OCI-LY7 (cell line): Measurements from ENCODE around the gene DCTD.

ENCODE experiments used
- EZH2phosphoT487 ChIP-seq: fragments of 200-600 bp; sonication (generic); IDR thresholded peaks from 2 replicates; pipeline ENCODE4 v1.6.1; 2018; ENCODE audit warnings: low read depth, borderline replicate concordance, mild to moderate bottlenecking, mixed run types, antibody characterized with exemption, low read length, moderate library complexity, mixed read lengths
- TF ChIP-seq, protein P1 (sequence below): fragments of 200-600 bp; sonication (generic); conservative IDR thresholded peaks from 2 replicates; pipeline ENCODE4 v1.5.1; 2014; ENCODE audit warnings: mild to moderate bottlenecking, antibody characterized with exemption, low read length, moderate library complexity, mixed read lengths

DNA sequence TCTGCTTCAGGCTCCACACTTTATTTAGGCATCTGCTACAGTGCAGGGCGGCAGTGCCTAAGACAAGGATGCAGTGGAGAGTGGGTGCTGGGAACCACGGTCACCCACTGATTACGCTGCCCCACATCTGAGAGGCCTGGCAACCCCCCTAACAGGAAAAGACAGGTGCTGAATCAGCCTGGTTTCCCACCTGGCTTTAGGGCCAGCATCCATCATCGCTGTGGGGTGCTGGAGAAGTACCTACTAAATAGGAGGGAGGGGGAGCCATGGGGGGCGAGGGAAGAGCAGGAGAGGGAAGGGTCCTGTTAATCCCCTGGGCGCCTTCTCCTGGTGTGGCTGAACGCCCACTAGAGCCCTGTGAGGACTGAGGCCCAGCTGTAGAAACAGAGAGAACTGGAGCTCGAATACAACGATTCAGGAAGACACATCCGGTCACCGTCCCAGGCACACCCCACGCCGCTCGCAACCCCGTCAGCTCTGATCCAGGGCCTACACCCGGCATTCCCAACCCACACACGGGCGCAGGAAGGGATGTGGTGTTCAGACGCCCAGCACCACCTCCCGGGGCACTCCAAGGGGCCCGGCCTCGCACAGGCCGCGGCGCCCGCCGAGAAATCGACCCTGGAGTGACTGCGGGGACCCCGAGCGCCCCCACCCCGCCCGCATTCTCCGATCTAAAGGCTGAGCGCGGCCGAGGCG lies 554 bp downstream of the DCTD start:
- TF ChIP-seq, protein P1, sequence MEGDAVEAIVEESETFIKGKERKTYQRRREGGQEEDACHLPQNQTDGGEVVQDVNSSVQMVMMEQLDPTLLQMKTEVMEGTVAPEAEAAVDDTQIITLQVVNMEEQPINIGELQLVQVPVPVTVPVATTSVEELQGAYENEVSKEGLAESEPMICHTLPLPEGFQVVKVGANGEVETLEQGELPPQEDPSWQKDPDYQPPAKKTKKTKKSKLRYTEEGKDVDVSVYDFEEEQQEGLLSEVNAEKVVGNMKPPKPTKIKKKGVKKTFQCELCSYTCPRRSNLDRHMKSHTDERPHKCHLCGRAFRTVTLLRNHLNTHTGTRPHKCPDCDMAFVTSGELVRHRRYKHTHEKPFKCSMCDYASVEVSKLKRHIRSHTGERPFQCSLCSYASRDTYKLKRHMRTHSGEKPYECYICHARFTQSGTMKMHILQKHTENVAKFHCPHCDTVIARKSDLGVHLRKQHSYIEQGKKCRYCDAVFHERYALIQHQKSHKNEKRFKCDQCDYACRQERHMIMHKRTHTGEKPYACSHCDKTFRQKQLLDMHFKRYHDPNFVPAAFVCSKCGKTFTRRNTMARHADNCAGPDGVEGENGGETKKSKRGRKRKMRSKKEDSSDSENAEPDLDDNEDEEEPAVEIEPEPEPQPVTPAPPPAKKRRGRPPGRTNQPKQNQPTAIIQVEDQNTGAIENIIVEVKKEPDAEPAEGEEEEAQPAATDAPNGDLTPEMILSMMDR: no peak
- TF ChIP-seq EZH2phosphoT487: no peak
